ENCODE measurements around the gene PCDHB7.
"Not testable (repeated sequence)": the region's sequence is repeated elsewhere in the genome, so short reads cannot be mapped to it uniquely, and the experiment has no call there.

The PCDHB7 gene

DNA sequence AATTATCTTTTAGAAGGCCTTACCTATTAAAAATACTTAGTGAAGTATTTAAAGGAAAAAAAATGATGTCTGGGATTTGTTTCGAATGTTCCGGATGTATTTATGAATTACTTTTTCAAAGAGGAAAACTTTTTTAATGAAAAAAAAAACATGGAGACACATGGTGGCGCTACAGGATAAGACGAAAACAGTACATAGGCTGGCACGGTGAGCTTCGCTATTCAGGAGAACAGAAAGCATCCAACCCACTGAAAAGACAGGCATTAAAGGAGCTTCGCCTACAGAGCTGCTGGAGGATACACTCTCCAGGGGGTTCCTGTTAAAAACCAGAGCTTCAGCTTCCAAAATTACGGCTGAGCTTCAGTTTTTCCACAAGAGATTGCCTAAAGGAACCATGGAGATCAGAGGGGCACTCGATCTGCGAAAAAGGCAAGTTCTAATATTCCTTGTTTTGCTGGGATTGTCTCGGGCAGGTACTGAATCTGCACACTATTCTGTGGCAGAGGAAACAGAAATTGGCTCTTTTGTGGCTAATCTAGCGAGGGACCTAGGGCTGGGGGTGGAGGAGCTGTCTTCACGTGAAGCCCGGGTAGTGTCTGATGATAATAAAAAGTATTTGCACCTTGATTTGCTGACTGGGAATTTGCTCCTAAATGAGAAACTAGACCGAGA lies 50.8 kb downstream of the PCDHB7 start, which contains the start of gene PCDHB14:
Gene PCDHB14, plus strand, starts transcription at position 232 of the 672 bp plus-strand sequence. Its CDS starts 163 bp downstream, at position 395.
- H3K4me3 ChIP-seq (ENCODE audit: low read length): peak within 1 kb of the TSS; percentile 17
- peak; percentile 25 for DNase-seq (ENCODE audit: low read depth)
- TF ChIP-seq, protein P1, sequence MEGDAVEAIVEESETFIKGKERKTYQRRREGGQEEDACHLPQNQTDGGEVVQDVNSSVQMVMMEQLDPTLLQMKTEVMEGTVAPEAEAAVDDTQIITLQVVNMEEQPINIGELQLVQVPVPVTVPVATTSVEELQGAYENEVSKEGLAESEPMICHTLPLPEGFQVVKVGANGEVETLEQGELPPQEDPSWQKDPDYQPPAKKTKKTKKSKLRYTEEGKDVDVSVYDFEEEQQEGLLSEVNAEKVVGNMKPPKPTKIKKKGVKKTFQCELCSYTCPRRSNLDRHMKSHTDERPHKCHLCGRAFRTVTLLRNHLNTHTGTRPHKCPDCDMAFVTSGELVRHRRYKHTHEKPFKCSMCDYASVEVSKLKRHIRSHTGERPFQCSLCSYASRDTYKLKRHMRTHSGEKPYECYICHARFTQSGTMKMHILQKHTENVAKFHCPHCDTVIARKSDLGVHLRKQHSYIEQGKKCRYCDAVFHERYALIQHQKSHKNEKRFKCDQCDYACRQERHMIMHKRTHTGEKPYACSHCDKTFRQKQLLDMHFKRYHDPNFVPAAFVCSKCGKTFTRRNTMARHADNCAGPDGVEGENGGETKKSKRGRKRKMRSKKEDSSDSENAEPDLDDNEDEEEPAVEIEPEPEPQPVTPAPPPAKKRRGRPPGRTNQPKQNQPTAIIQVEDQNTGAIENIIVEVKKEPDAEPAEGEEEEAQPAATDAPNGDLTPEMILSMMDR (IDR thresholded peaks at IDR 0.05; ENCODE audit: insufficient read depth, low read depth, low read length, missing control alignments): no peak

DNA sequence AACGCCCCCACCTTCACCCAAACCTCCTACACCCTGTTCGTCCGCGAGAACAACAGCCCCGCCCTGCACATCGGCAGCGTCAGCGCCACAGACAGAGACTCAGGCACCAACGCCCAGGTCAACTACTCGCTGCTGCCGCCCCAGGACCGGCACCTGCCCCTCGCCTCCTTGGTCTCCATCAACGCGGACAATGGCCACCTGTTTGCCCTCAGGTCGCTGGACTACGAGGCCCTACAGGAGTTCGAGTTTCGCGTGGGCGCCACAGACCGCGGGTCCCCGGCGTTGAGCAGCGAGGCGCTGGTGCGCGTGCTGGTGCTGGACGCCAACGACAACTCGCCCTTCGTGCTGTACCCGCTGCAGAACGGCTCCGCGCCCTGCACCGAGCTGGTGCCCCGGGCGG lies 52.4 kb downstream of the PCDHB7 start:
- DNase-seq (ENCODE audit: low read depth); H3K4me3 ChIP-seq (ENCODE audit: low read length): not testable (repeated sequence)

DNA sequence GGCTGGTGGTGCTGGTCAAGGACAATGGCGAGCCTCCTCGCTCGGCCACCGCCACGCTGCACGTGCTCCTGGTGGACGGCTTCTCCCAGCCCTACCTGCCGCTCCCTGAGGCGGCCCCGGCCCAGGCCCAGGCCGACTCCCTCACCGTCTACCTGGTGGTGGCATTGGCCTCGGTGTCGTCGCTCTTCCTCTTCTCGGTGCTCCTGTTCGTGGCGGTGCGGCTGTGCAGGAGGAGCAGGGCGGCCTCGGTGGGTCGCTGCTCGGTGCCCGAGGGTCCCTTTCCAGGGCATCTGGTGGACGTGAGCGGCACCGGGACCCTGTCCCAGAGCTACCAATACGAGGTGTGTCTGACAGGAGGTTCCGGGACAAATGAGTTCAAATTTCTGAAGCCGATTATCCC lies 53.0 kb downstream of the PCDHB7 start:
- not testable (repeated sequence) for DNase-seq (ENCODE audit: low read depth); H3K4me3 ChIP-seq (ENCODE audit: low read length)

Data from epithelial cell of esophagus (primary cell).